Fibroblast of lung (primary cell): ENCODE results near the gene FAM81B. TPM values are rescaled to one million over a fixed set of nuclear protein-coding genes. Genes with fewer than 3 reads are reported as not detected.

Experiments
- DNase-seq, 2 donors: peaks; one replicate each; pipeline versions ENCODE4 v3.0.0 to v3.0.0-alpha.2; 2010; ENCODE audit warnings: low read depth in 2 of 2
- H2AFZ ChIP-seq: 2 replicates; pipeline ENCODE4 v1.5.1; 2012; ENCODE audit warnings: low read length, control low read depth, inconsistent platforms
- H3K27ac ChIP-seq: 2 replicates; pipeline ENCODE4 v1.5.1; 2011; ENCODE audit warnings: low read length, control low read depth; ENCODE audit not compliant: insufficient read depth
- H3K27me3 ChIP-seq: 2 replicates; pipeline ENCODE4 v1.5.1; 2011; ENCODE audit warnings: mild to moderate bottlenecking, low read length; ENCODE audit not compliant: control insufficient read depth, insufficient read depth
- H3K36me3 ChIP-seq: 2 replicates; pipeline ENCODE4 v1.5.1; 2011; ENCODE audit warnings: low read length; ENCODE audit not compliant: control insufficient read depth, insufficient read depth
- H3K4me1 ChIP-seq: 2 replicates; pipeline ENCODE4 v1.5.1; 2011; ENCODE audit warnings: low read length; ENCODE audit not compliant: control insufficient read depth, insufficient read depth; ENCODE audit errors: extremely low read depth
- H3K4me2 ChIP-seq: 2 replicates; pipeline ENCODE4 v1.5.1; 2011; ENCODE audit warnings: low read length, control low read depth; ENCODE audit not compliant: insufficient read depth; ENCODE audit errors: extremely low read depth
- H3K4me3 ChIP-seq, 4 experiments: fragments of 200-600 bp in 1 of 4; sonication (generic) in 1 of 4; replicated peaks in 1 of 4; 2 replicates each; pipeline ENCODE4 v1.5.1; 2011 to 2016; ENCODE audit warnings: low read length in 4 of 4, low read depth in 3 of 4, mild to moderate bottlenecking in 3 of 4, control low read depth in 2 of 4, inconsistent platforms in 1 of 4, mixed read lengths in 1 of 4; ENCODE audit not compliant: insufficient read depth in 1 of 4; ENCODE audit errors: control extremely low read depth in 1 of 4
- H3K79me2 ChIP-seq: 2 replicates; pipeline ENCODE4 v1.5.1; 2012; ENCODE audit warnings: mild to moderate bottlenecking, low read length, inconsistent platforms; ENCODE audit not compliant: control insufficient read depth, insufficient read depth
- H3K9ac ChIP-seq: 2 replicates; pipeline ENCODE4 v1.5.1; 2011; ENCODE audit warnings: mild to moderate bottlenecking, low read length, control low read depth; ENCODE audit not compliant: insufficient read depth
- H3K9me3 ChIP-seq: 2 replicates; pipeline ENCODE4 v1.5.1; 2012; ENCODE audit warnings: low read depth, low read length; ENCODE audit not compliant: control insufficient read depth, insufficient read depth
- H4K20me1 ChIP-seq: 2 replicates; pipeline ENCODE4 v1.5.1; 2011; ENCODE audit warnings: low read length; ENCODE audit not compliant: control insufficient read depth, insufficient read depth; ENCODE audit errors: extremely low read depth
- EZH2 ChIP-seq: IDR thresholded peaks from 2 replicates; pipeline ENCODE4 v1.5.1; 2012; ENCODE audit warnings: low read length, control low read depth, mild to moderate bottlenecking; ENCODE audit errors: missing control alignments
- polyA plus RNA-seq, 2 donors: library from polyadenylated mRNA; depleted of rRNA in 1 of 2; stranded (reverse) in 1 of 2; unstranded in 1 of 2; fragments of >200 nt; gene quantifications; 2 replicates each; pipeline ENCODE4 v1.2.1, GENCODE V29; 2011 to 2012; ENCODE audit warnings: missing spikeins in 1 of 2
- total RNA-seq: library from RNA; depleted of rRNA; stranded (reverse); fragments of >200 nt; gene quantifications from 2 replicates; pipeline ENCODE4 v1.2.1, GENCODE V29; 2014
- TF ChIP-seq, protein P1 (sequence below), 2 donors: IDR thresholded peaks in 1 of 2; conservative IDR thresholded peaks in 1 of 2; 1 replicate in 1 of 2; 2 replicates in 1 of 2; pipeline ENCODE4 v1.5.1; 2011 to 2012; ENCODE audit warnings: low read length in 2 of 2, control low read depth in 1 of 2, inconsistent platforms in 1 of 2, low read depth in 1 of 2, mild to moderate bottlenecking in 1 of 2

Gene FAM81B
- total and polyA plus RNA-seq, 2 donors (not counting 1 experiment from before 2014, with no cell fraction given), result not detected

DNA sequence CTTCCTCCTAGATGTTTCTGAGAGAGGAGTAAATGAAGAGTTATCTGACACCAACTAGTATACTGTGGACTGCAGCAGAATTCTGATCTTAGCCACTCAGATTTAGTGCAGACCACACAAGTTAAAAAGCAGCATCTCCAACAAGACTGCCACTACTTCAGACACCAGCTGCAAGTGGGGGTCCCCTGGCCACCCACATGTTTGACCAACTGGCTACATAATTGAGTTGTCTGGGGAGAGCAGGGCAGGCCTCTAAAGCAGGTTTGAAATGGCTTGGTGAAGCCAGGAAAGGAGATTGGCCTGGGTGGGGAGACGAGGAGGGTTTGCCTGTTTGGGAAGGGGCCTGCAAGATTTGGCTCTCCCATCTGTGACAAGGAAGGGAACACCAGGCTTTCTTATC lies 40.5 kb upstream of the FAM81B start:
- Histone ChIP-seq H3K9me3 (no peaks in the 10 kb centered on the region), H3K36me3 (no peaks in the 10 kb centered on the region), H3K79me2 (no peaks in the 10 kb centered on the region), H3K9ac (no peak overlapping the region), H3K4me1 (no peaks in the 10 kb centered on the region), H2AFZ (no peak overlapping the region), H3K4me2 (no peak overlapping the region), H3K27ac (no peak overlapping the region), H3K27me3 (no peaks in the 10 kb centered on the region), H3K4me3 (no peak overlapping the region), H4K20me1 (no peaks in the 10 kb centered on the region)
- TF ChIP-seq EZH2, result no peak
- TF ChIP-seq, protein P1, sequence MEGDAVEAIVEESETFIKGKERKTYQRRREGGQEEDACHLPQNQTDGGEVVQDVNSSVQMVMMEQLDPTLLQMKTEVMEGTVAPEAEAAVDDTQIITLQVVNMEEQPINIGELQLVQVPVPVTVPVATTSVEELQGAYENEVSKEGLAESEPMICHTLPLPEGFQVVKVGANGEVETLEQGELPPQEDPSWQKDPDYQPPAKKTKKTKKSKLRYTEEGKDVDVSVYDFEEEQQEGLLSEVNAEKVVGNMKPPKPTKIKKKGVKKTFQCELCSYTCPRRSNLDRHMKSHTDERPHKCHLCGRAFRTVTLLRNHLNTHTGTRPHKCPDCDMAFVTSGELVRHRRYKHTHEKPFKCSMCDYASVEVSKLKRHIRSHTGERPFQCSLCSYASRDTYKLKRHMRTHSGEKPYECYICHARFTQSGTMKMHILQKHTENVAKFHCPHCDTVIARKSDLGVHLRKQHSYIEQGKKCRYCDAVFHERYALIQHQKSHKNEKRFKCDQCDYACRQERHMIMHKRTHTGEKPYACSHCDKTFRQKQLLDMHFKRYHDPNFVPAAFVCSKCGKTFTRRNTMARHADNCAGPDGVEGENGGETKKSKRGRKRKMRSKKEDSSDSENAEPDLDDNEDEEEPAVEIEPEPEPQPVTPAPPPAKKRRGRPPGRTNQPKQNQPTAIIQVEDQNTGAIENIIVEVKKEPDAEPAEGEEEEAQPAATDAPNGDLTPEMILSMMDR (conservative IDR thresholded peaks at IDR 0.05 in 1 of 2, IDR thresholded peaks at IDR 0.05 in 1 of 2; ENCODE audit: low read depth in 1 of 2, low read length in 2 of 2), result no peak
- DNase-seq, result no peak

DNA sequence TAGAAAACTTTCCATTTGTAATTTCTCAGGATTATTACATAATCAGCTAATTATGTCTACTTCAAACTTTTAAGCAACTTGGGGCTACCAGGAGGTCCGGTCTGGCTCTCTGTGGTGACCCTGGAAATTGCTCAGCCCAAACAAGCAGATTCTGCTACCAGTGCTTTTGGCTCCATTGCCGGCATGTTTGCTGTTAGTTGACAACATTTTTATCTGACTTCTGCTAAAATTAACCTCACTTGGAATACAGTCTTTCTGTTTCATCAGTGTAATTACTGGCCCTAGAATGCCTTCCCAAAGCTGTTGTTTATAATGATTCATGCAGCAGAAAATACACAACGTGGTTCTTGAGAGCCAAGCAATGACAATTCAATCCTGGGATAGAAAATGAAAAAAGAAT lies 38.5 kb upstream of the FAM81B start:
- TF ChIP-seq EZH2, result no peak
- TF ChIP-seq, protein P1 (conservative IDR thresholded peaks at IDR 0.05 in 1 of 2, IDR thresholded peaks at IDR 0.05 in 1 of 2; ENCODE audit: low read depth in 1 of 2, low read length in 2 of 2), result no peak
- Histone ChIP-seq H2AFZ (no peak overlapping the region), H4K20me1 (no peaks in the 10 kb centered on the region)

DNA sequence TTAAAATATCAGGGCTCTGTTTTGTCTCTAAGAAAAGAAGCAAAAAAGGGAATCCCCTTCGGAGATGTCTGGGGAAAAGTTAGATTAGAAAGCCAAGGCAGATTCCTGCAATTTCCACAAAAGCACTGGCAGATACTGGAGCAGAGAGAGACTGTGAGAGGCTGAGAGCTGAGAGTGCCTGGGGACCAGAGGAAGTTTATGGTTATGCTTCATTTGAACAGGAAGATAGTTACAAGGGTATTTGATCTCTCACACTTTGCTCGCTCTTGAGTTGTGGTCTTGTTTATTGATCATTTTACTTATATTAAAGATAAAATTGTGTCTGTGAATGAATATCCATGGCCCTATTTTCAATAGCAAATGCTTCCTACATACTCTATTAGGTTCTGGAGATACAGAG lies 32.8 kb upstream of the FAM81B start:
- H2AFZ ChIP-seq, result no peak overlapping the region
- no peaks in the 10 kb centered on the region for H3K79me2 ChIP-seq
- no peak overlapping the region for H3K27ac ChIP-seq
- no peak for TF ChIP-seq EZH2
- TF ChIP-seq, protein P1 (conservative IDR thresholded peaks at IDR 0.05 in 1 of 2, IDR thresholded peaks at IDR 0.05 in 1 of 2; ENCODE audit: low read depth in 1 of 2, low read length in 2 of 2), result no peak
- H3K9me3 ChIP-seq, result no peaks in the 10 kb centered on the region
- H3K4me1 ChIP-seq, result no peaks in the 10 kb centered on the region
- H3K36me3 ChIP-seq, result no peaks in the 10 kb centered on the region
- no peak for DNase-seq
- no peaks in the 10 kb centered on the region for H3K27me3 ChIP-seq
- H4K20me1 ChIP-seq, result no peaks in the 10 kb centered on the region
- H3K4me2 ChIP-seq, result no peak overlapping the region
- H3K9ac ChIP-seq, result no peak overlapping the region
- no peak overlapping the region for H3K4me3 ChIP-seq

More for the DNA sequence above, 38.5 kb upstream of the FAM81B start:
- no peak overlapping the region for H3K27ac ChIP-seq
- H3K36me3 ChIP-seq, result no peaks in the 10 kb centered on the region
- H3K9ac ChIP-seq, result no peak overlapping the region
- no peaks in the 10 kb centered on the region for H3K79me2 ChIP-seq
- no peaks in the 10 kb centered on the region for H3K27me3 ChIP-seq
- no peak overlapping the region for H3K4me3 ChIP-seq
- H3K4me1 ChIP-seq, result no peaks in the 10 kb centered on the region
- no peak overlapping the region for H3K4me2 ChIP-seq
- DNase-seq, result no peak
- no peaks in the 10 kb centered on the region for H3K9me3 ChIP-seq
